H1 (cell line): ENCODE data around the gene MRAP2. TPM values are rescaled to one million over a fixed set of nuclear protein-coding genes. Genes with fewer than 3 reads are reported as not detected.

Experiments
- CTCF ChIA-PET: fragments of 300-600 bp; sonication (Branson Sonifier 250); formaldehyde crosslinking; loops from one replicate; lab custom pipeline; 2021; ENCODE audit not compliant: partially characterized antibody; lab: Charles Lee
- POLR2A ChIA-PET: fragments of 300-600 bp; sonication (Branson Sonifier 250); formaldehyde crosslinking; loops from one replicate; lab custom pipeline; 2021; ENCODE audit warnings: inconsistent platforms; ENCODE audit not compliant: partially characterized antibody; lab: Charles Lee
- DNase-seq, 2 experiments: peaks; one replicate each; pipeline versions ENCODE4 v3.0.0 to v3.0.0-alpha.2; 2010 to 2022; ENCODE audit warnings: low spot score in 2 of 2, low read depth in 1 of 2, mixed read lengths in 1 of 2
- FAIRE-seq: peaks from 2 replicates; lab custom pipeline; 2011; peaks lifted over from hg19 to GRCh38; lab: Jason Lieb, UNC
- H2AFZ ChIP-seq: 2 replicates; pipeline ENCODE4 v1.8.1; 2012; ENCODE audit warnings: low read length, inconsistent platforms
- H2AK5ac ChIP-seq: 2 replicates; pipeline ENCODE4 v1.6.1; 2013; ENCODE audit warnings: low read depth, low read length
- H2BK120ac ChIP-seq: replicated peaks from 2 replicates; pipeline ENCODE3; 2013; ENCODE audit warnings: low read depth, low read length, inconsistent platforms
- H2BK12ac ChIP-seq: 2 replicates; pipeline ENCODE4 v1.6.1; 2013; ENCODE audit warnings: low read depth, low read length
- H2BK15ac ChIP-seq: 2 replicates; pipeline ENCODE4 v1.6.1; 2013; ENCODE audit warnings: low read length
- H2BK20ac ChIP-seq: 2 replicates; pipeline ENCODE4 v1.6.1; 2013; ENCODE audit warnings: low read length
- H2BK5ac ChIP-seq: 2 replicates; pipeline ENCODE4 v1.6.1; 2013; ENCODE audit warnings: low read depth, low read length
- H3K14ac ChIP-seq: 2 replicates; pipeline ENCODE4 v1.6.1; 2013; ENCODE audit warnings: inconsistent platforms; ENCODE audit not compliant: insufficient read length
- H3K18ac ChIP-seq: 2 replicates; pipeline ENCODE4 v1.6.1; 2013; ENCODE audit warnings: low read length; ENCODE audit errors: extremely low read depth
- H3K23ac ChIP-seq: 2 replicates; pipeline ENCODE4 v1.6.1; 2013; ENCODE audit warnings: inconsistent platforms; ENCODE audit not compliant: insufficient read length
- H3K23me2 ChIP-seq: 2 replicates; pipeline ENCODE4 v1.6.1; 2013; ENCODE audit warnings: low read depth, low read length
- H3K27ac ChIP-seq: 2 replicates; pipeline ENCODE4 v1.6.1; 2011; ENCODE audit warnings: low read depth, low read length, inconsistent platforms
- H3K27me3 ChIP-seq, 4 experiments: replicated peaks in 1 of 4; 1 replicate in 1 of 4; 2 replicates in 3 of 4; pipeline versions ENCODE4 v1.6.1 to v1.8.1; 2011 to 2013; ENCODE audit warnings: low read length in 3 of 4, mild to moderate bottlenecking in 3 of 4, inconsistent platforms in 2 of 4, mixed read lengths in 2 of 4, moderate library complexity in 1 of 4; ENCODE audit not compliant: control insufficient read depth in 3 of 4, insufficient read depth in 3 of 4; ENCODE audit errors: extremely low read depth in 1 of 4
- H3K36me3 ChIP-seq, 4 experiments: 2 replicates each; pipeline versions ENCODE4 v1.6.1 to v1.8.1; 2011 to 2013; ENCODE audit warnings: mild to moderate bottlenecking in 4 of 4, low read length in 3 of 4, moderate library complexity in 2 of 4, control low read depth in 1 of 4, inconsistent platforms in 1 of 4; ENCODE audit not compliant: insufficient read depth in 4 of 4, control insufficient read depth in 2 of 4
- H3K4ac ChIP-seq: replicated peaks from 2 replicates; pipeline ENCODE3; 2013; ENCODE audit warnings: low read length, low read depth, mixed read lengths, inconsistent platforms; ENCODE audit not compliant: insufficient read length
- H3K4me1 ChIP-seq, 4 experiments: replicated peaks in 1 of 4; 1 replicate in 1 of 4; 2 replicates in 3 of 4; pipeline versions ENCODE4 v1.6.1 to v1.8.1; 2011 to 2013; ENCODE audit warnings: low read length in 3 of 4, inconsistent platforms in 2 of 4, mixed read lengths in 1 of 4; ENCODE audit not compliant: insufficient read depth in 4 of 4, control insufficient read depth in 3 of 4
- H3K4me2 ChIP-seq, 2 experiments: 2 replicates each; pipeline versions ENCODE4 v1.6.1 to v1.8.1; 2011 to 2013; ENCODE audit warnings: low read depth in 2 of 2, low read length in 2 of 2, control low read depth in 1 of 2, inconsistent platforms in 1 of 2, mild to moderate bottlenecking in 1 of 2; ENCODE audit not compliant: insufficient read depth in 1 of 2
- H3K4me3 ChIP-seq, 4 experiments: fragments of 200-600, 300-600 bp in 1 of 4; sonication (generic), shearing (Covaris generic), sonication (Bioruptor Twin) in 1 of 4; 2 replicates each; pipeline versions ENCODE4 v1.5.1 to v1.8.1; 2011 to 2016; ENCODE audit warnings: low read length in 4 of 4, low read depth in 3 of 4, control low read depth in 2 of 4, inconsistent platforms in 2 of 4, mild to moderate bottlenecking in 2 of 4, mixed read lengths in 1 of 4, moderate library complexity in 1 of 4; ENCODE audit not compliant: insufficient read depth in 2 of 4; ENCODE audit errors: extremely low read depth in 1 of 4
- H3K56ac ChIP-seq: replicated peaks from 2 replicates; pipeline ENCODE3; 2013; ENCODE audit warnings: low read depth, mild to moderate bottlenecking, mixed read lengths, low read length, inconsistent platforms; ENCODE audit not compliant: insufficient read length
- H3K79me1 ChIP-seq: 2 replicates; pipeline ENCODE4 v1.6.1; 2013; ENCODE audit warnings: low read depth, low read length, control low read depth
- H3K79me2 ChIP-seq, 2 experiments: 2 replicates each; pipeline versions ENCODE4 v1.6.1 to v1.8.1; 2012 to 2013; ENCODE audit warnings: low read length in 2 of 2, mild to moderate bottlenecking in 2 of 2, inconsistent platforms in 1 of 2; ENCODE audit not compliant: insufficient read depth in 2 of 2, control insufficient read depth in 1 of 2
- H3K9ac ChIP-seq, 4 experiments: replicated peaks in 1 of 4; 1 replicate in 1 of 4; 2 replicates in 3 of 4; pipeline versions ENCODE4 v1.6.1 to v1.8.1; 2011 to 2013; ENCODE audit warnings: low read depth in 3 of 4, low read length in 3 of 4, control low read depth in 2 of 4, mild to moderate bottlenecking in 2 of 4, moderate library complexity in 2 of 4, inconsistent platforms in 1 of 4; ENCODE audit errors: extremely low read depth in 1 of 4
- H3K9me3 ChIP-seq, 2 experiments: 2 replicates each; pipeline versions ENCODE4 v1.6.1 to v1.8.1; 2012 to 2013; ENCODE audit warnings: mild to moderate bottlenecking in 2 of 2, moderate library complexity in 2 of 2, control low read depth in 1 of 2, inconsistent platforms in 1 of 2, low read depth in 1 of 2, low read length in 1 of 2, mixed read lengths in 1 of 2; ENCODE audit not compliant: insufficient read depth in 2 of 2
- H4K20me1 ChIP-seq, 2 experiments: replicated peaks in 1 of 2; 2 replicates each; pipeline versions ENCODE3 to v1.8.1; 2011 to 2013; ENCODE audit warnings: inconsistent platforms in 2 of 2, low read length in 2 of 2, mild to moderate bottlenecking in 1 of 2; ENCODE audit not compliant: insufficient read depth in 2 of 2, control insufficient read depth in 1 of 2
- H4K5ac ChIP-seq: 2 replicates; pipeline ENCODE4 v1.6.1; 2013; ENCODE audit warnings: low read length, low read depth, mixed read lengths, inconsistent platforms; ENCODE audit not compliant: insufficient read length
- H4K8ac ChIP-seq: 2 replicates; pipeline ENCODE4 v1.8.0; 2013; ENCODE audit warnings: mild to moderate bottlenecking, moderate library complexity, low read length, inconsistent platforms; ENCODE audit not compliant: insufficient read depth; ENCODE audit errors: extremely low read depth
- H4K91ac ChIP-seq: replicated peaks from 2 replicates; pipeline ENCODE3; 2013; ENCODE audit warnings: low read length, mixed read lengths, inconsistent platforms; ENCODE audit not compliant: insufficient read length
- BCL11A ChIP-seq, 2 experiments: IDR thresholded peaks; one replicate each; pipeline ENCODE4 v1.6.1; 2011; ENCODE audit warnings: low read depth in 2 of 2, low read length in 2 of 2, mild to moderate bottlenecking in 2 of 2
- CBX8 ChIP-seq: fragments of 300-800, 300-1000 bp; sonication (generic); IDR thresholded peaks from 2 replicates; pipeline ENCODE4 v1.7.1; 2016; ENCODE audit warnings: low read depth, low read length, borderline replicate concordance
- CEBPB ChIP-seq: IDR thresholded peaks from 2 replicates; pipeline ENCODE4 v1.6.1; 2012; ENCODE audit warnings: low read depth, low read length
- EP300 ChIP-seq, 2 experiments: IDR thresholded peaks; 1 replicate in 1 of 2; 2 replicates in 1 of 2; pipeline ENCODE4 v1.6.1; 2011 to 2012; ENCODE audit warnings: low read depth in 2 of 2, low read length in 2 of 2, mild to moderate bottlenecking in 2 of 2, borderline replicate concordance in 1 of 2, inconsistent platforms in 1 of 2, moderate library complexity in 1 of 2
- GTF2F1 ChIP-seq: IDR thresholded peaks from 2 replicates; pipeline ENCODE4 v1.6.1; 2012; ENCODE audit warnings: low read depth, low read length, improper control_type of control experiment, borderline replicate concordance
- HDAC2 ChIP-seq, 2 experiments: fragments of 300-600 bp in 1 of 2; sonication (generic) in 1 of 2; IDR thresholded peaks; 2 replicates each; pipeline ENCODE4 v1.6.1; 2011 to 2012; ENCODE audit warnings: low read depth in 2 of 2, low read length in 2 of 2, mild to moderate bottlenecking in 2 of 2, moderate library complexity in 2 of 2, borderline replicate concordance in 1 of 2, inconsistent platforms in 1 of 2
- KDM4A ChIP-seq: IDR thresholded peaks from one replicate; pipeline ENCODE4 v1.7.1; 2012; ENCODE audit warnings: low read depth, mild to moderate bottlenecking, moderate library complexity, low read length, inconsistent platforms; ENCODE audit not compliant: severe bottlenecking
- SP1 ChIP-seq: IDR thresholded peaks from 2 replicates; pipeline ENCODE4 v1.6.1; 2011; ENCODE audit warnings: low read depth, low read length
- SP2 ChIP-seq: IDR thresholded peaks from 2 replicates; pipeline ENCODE4 v1.6.1; 2012; ENCODE audit warnings: mild to moderate bottlenecking, low read length, inconsistent platforms
- YY1 ChIP-seq: IDR thresholded peaks from 2 replicates; pipeline ENCODE4 v1.6.1; 2011; ENCODE audit warnings: low read depth, mild to moderate bottlenecking, low read length
- WGBS, 2 experiments: shearing (Covaris generic) in 1 of 2; methylation state at CpG; one replicate each; pipeline versions ENCODE4 v1.1.6 to v1.1.7; 2013 to 2015; ENCODE audit warnings: low lambda C conversion rate in 2 of 2, mixed read lengths in 2 of 2, inconsistent platforms in 1 of 2, low coverage in 1 of 2, missing lambda C conversion rate in 1 of 2; ENCODE audit not compliant: insufficient replicate concordance in 2 of 2, insufficient coverage in 1 of 2, insufficient read length in 1 of 2; ENCODE audit errors: extremely low coverage in 1 of 2, missing lambda C conversion rate in 1 of 2; 5-methylcytosine and 5-hydroxymethylcytosine counted together
- polyA plus RNA-seq, 7 experiments: library from polyadenylated mRNA; depleted of rRNA in 3 of 7; stranded (reverse) in 5 of 7; unstranded in 2 of 7; fragments of >200 nt in 5 of 7; fragments of 200-250 nt in 2 of 7; gene quantifications; 1 replicate in 5 of 7; 2 replicates in 1 of 7; 4 replicates in 1 of 7; pipeline versions ENCODE4 v1.2.1 to v1.2.3, GENCODE V29; 2011 to 2013; ENCODE audit warnings: missing spikeins in 2 of 7, mixed read lengths in 2 of 7
- total RNA-seq: library from RNA; stranded (reverse); fragmentation: NEBNext Ultra II Directional; extraction: Animal tissue kit (Norgen Biotek cat#: 25700); gene quantifications from 2 replicates; pipeline ENCODE4 v1.2.1, GENCODE V29; 2021

Gene MRAP2
- total and polyA plus RNA-seq, 2 of the 8 experiments (the other 6 are each of a cell fraction or from before 2014, with no cell fraction given), result 5.0 to 11.0 TPM

- no peak overlapping the region for H3K4ac ChIP-seq
- H3K18ac ChIP-seq, result no peak overlapping the region
- H3K4me1 ChIP-seq, result no peaks in the 10 kb centered on the region; a peak in 2 of 7 replicates
- no peak overlapping the region for H4K5ac ChIP-seq
- H2BK5ac ChIP-seq, result no peak overlapping the region
- H3K4me2 ChIP-seq, result no peak overlapping the region
- H4K8ac ChIP-seq, result no peak overlapping the region
- H3K79me1 ChIP-seq, result no peaks in the 10 kb centered on the region
- no peaks in the 10 kb centered on the region for H3K79me2 ChIP-seq
- ChIA-PET POLR2A (no interaction called here), CTCF (no interaction called here)
- no peaks in the 10 kb centered on the region for H3K27me3 ChIP-seq
- no peak overlapping the region for H3K23ac ChIP-seq
- no peaks in the 10 kb centered on the region for H3K23me2 ChIP-seq
- H2AK5ac ChIP-seq, result no peak overlapping the region
- no peak overlapping the region for H4K91ac ChIP-seq
- no peak overlapping the region for H2BK12ac ChIP-seq
- DNase-seq, result no peak
- peaks cover 0 to 8% (median 0%) of the 10 kb centered on the region in 4 experiments; a peak in 1 of 8 replicates for H3K36me3 ChIP-seq
- no peak overlapping the region for H3K9ac ChIP-seq
- H2BK20ac ChIP-seq, result no peak overlapping the region
- no peak overlapping the region for H3K27ac ChIP-seq
- no peak overlapping the region for H2BK120ac ChIP-seq
- H4K20me1 ChIP-seq, result no peaks in the 10 kb centered on the region
- no peak overlapping the region for H3K56ac ChIP-seq
- H3K4me3 ChIP-seq, result no peak overlapping the region
- H2BK15ac ChIP-seq, result no peak overlapping the region
- TF ChIP-seq YY1 (no peak), SP1 (no peak), KDM4A (no peak), HDAC2 (IDR thresholded peaks at IDR 0.05; ENCODE audit: borderline replicate concordance in 1 of 2, low read depth in 2 of 2, low read length in 2 of 2) (no peak), SP2 (no peak), CEBPB (no peak), GTF2F1 (no peak), CBX8 (no peak), BCL11A (IDR thresholded peaks at IDR 0.05; ENCODE audit: low read depth in 2 of 2, low read length in 2 of 2) (no peak), EP300 (IDR thresholded peaks at IDR 0.05; ENCODE audit: borderline replicate concordance in 1 of 2, low read depth in 2 of 2, low read length in 2 of 2) (no peak)
- H3K14ac ChIP-seq, result no peak overlapping the region
- H3K9me3 ChIP-seq, result peaks cover 15 to 17% of the 10 kb centered on the region in 2 experiments
- FAIRE-seq, result no peak
- no peak overlapping the region for H2AFZ ChIP-seq
- WGBS, 2 experiments, result 79% methylated on average over 1 of the region's 1 CpG; no CpG with 5 or more reads in 1 of the 2 experiments
These were observed 9.0 kb downstream of the MRAP2 start for GRCh38 chr6:84042603-84043002.
